Hepatocyte (in vitro differentiated cells): ENCODE measurements around the gene TCN2.
"Not testable (repeated sequence)": the region's sequence is repeated elsewhere in the genome, so short reads cannot be mapped to it uniquely, and the experiment has no call there.

Experiments used
- EZH2 ChIP-seq: fragments of 200-600 bp; sonication (generic); IDR thresholded peaks from 2 replicates; pipeline ENCODE4 v1.6.1; 2016; ENCODE audit warnings: antibody characterized with exemption, mild to moderate bottlenecking, borderline replicate concordance
- EZH2phosphoT487 ChIP-seq: fragments of 200-600 bp; sonication (generic); IDR thresholded peaks from one replicate; pipeline ENCODE4 v1.6.1; 2018; ENCODE audit warnings: antibody characterized with exemption, mild to moderate bottlenecking, low read depth, moderate library complexity; ENCODE audit not compliant: unreplicated experiment, severe bottlenecking
- TF ChIP-seq, protein P1 (sequence below): fragments of 200-600 bp; sonication (generic); IDR thresholded peaks from 2 replicates; pipeline ENCODE4 v1.5.1; 2016; ENCODE audit warnings: antibody characterized with exemption, mild to moderate bottlenecking; ENCODE audit not compliant: poor library complexity

DNA sequence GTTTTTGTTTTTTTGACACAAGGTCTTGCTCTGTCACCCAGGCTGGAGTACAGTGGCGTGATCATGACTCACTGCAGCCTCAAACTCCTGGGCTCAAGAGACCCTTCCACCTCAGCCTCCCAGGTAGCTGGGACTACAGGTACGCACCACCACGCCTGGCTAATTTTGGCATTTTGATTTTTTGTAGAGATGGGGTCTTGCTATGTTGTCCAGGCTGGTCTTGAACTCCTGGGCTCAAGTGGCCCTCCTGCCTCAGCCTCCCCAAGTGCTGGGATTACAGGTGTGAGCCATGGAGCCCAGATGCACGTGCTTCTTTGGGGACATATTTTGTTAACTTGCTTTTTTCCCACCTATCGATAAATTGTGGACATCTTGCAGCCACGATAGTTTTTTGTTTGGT, 39.7 kb upstream of the TCN2 start:
- TF ChIP-seq, protein P1, sequence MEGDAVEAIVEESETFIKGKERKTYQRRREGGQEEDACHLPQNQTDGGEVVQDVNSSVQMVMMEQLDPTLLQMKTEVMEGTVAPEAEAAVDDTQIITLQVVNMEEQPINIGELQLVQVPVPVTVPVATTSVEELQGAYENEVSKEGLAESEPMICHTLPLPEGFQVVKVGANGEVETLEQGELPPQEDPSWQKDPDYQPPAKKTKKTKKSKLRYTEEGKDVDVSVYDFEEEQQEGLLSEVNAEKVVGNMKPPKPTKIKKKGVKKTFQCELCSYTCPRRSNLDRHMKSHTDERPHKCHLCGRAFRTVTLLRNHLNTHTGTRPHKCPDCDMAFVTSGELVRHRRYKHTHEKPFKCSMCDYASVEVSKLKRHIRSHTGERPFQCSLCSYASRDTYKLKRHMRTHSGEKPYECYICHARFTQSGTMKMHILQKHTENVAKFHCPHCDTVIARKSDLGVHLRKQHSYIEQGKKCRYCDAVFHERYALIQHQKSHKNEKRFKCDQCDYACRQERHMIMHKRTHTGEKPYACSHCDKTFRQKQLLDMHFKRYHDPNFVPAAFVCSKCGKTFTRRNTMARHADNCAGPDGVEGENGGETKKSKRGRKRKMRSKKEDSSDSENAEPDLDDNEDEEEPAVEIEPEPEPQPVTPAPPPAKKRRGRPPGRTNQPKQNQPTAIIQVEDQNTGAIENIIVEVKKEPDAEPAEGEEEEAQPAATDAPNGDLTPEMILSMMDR: not testable (repeated sequence)
- TF ChIP-seq EZH2, EZH2phosphoT487: not testable (repeated sequence)
